HEK293T (cell line): Measurements from ENCODE around the gene CDCP2.

Experiments
- BHLHE40 ChIP-seq: fragments of 450-650 bp; IDR thresholded peaks from 2 replicates; pipeline ENCODE4 v1.6.1; 2016; ENCODE audit warnings: mild to moderate bottlenecking, moderate library complexity, borderline replicate concordance
- ELF4 ChIP-seq: fragments of 450-650 bp; IDR thresholded peaks from 2 replicates; pipeline ENCODE4 v1.6.1; 2017; ENCODE audit warnings: antibody characterized with exemption
- FOXA1 ChIP-seq: fragments of 450-650 bp; IDR thresholded peaks from 2 replicates; pipeline ENCODE4 v1.6.1; 2016; ENCODE audit warnings: mild to moderate bottlenecking
- FOXM1 ChIP-seq: fragments of 450-650 bp; IDR thresholded peaks from 2 replicates; pipeline ENCODE4 v1.6.1; 2017; ENCODE audit warnings: mild to moderate bottlenecking, borderline replicate concordance
- ZNF384 ChIP-seq: fragments of 450-650 bp; IDR thresholded peaks from 2 replicates; pipeline ENCODE4 v1.6.1; 2016
- TF ChIP-seq, protein P1 (sequence below): fragments of 450-650 bp; IDR thresholded peaks from 2 replicates; pipeline ENCODE4 v1.6.1; 2016

DNA sequence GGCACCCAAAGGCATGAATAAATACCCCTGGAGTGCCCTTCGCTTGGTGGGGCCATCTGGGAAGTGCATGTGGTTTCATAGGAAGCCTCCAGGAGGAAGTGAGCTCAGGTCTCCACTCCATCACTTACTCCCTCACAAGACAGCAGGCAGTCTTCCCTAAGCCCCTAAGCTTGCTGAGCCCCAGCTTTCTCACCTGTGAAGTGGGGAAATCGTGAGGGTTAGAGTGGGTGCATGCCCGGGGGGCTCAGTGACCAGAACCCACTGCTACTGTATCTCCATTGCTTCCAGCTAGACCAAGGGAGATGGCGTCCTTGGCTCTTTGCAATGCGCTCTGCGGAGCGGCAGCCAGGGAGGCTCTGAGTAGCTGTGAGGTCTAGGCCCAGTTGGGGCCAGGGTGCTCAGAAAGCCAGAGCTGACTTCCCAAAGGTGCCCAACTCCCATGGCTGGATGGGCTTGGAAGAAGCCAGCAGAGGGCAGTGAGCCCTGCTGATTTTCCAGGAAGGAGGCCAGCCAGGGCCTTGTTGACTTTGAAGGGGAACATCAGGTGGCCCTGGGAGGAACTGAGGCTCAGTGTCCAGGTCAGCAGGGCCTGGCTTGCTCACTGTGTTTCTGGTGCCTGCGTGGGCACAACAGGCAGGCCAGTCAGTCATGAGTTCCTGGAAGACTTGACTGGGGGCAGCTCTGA, 27.3 kb downstream of the CDCP2 start:
- no peak for TF ChIP-seq ELF4
- no peak for TF ChIP-seq FOXA1
- no peak for TF ChIP-seq FOXM1
- TF ChIP-seq, protein P1, sequence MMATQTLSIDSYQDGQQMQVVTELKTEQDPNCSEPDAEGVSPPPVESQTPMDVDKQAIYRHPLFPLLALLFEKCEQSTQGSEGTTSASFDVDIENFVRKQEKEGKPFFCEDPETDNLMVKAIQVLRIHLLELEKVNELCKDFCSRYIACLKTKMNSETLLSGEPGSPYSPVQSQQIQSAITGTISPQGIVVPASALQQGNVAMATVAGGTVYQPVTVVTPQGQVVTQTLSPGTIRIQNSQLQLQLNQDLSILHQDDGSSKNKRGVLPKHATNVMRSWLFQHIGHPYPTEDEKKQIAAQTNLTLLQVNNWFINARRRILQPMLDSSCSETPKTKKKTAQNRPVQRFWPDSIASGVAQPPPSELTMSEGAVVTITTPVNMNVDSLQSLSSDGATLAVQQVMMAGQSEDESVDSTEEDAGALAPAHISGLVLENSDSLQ, result no peak
- no peak for TF ChIP-seq ZNF384
- no peak for TF ChIP-seq BHLHE40
